GM21723 (cell line): Measurements from ENCODE around the gene OR2H2.

ENCODE experiments used
- ATAC-seq: cut with Tn5 transposase; IDR thresholded peaks from one replicate; pipeline ENCODE4 v1.9.1; 2021; ENCODE audit warnings: mild to moderate bottlenecking, moderate library complexity; ENCODE audit not compliant: unreplicated experiment

Gene OR2H2

DNA sequence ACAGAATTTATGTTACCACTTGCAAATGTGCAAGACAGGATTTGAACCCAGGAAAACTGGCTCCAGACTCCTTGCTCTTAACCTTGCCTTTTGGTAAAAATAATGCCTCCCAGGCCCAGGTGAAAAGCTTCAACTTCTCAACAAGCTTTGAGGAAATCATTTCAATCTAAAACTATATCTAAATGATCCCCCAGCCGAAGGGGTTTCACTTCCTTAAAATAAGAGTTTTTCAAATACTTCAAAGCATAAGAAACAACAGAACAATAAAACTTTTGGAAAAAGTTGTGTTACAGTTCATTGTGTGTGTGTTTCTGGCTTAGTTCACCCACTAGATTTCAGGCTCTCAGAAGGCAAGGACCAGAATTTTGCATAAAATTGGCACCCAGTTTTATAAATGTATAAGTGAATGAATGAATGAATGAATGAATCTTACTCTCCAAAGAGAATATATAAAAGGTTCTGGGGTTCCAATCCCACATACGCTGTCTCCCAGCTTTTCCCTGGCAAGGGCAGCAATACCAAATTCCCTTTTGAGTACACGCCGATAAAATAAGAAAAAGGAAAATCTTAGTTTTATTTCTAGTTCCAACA is 5.4 kb downstream of the OR2H2 start:
- no peak for ATAC-seq

DNA sequence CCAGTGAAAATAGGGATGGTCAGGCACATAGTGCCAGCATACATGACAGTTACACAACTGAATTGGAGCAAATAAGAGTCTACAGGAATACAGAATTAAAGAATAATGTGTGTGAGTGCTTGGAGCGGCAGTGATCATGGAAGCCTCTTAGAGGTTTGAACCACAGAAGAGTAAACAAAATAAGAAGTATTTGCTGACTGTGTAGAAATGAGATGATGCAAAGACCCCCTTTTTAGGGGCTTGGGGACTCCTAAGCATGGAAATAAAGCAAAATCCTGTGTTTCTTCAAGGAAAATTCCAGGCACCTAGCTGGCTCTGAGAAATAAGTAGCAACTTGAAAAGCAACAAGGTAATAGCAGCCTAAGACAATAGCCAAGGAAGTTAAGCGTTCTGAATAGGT is 6.8 kb downstream of the OR2H2 start:
- ATAC-seq = no peak

DNA sequence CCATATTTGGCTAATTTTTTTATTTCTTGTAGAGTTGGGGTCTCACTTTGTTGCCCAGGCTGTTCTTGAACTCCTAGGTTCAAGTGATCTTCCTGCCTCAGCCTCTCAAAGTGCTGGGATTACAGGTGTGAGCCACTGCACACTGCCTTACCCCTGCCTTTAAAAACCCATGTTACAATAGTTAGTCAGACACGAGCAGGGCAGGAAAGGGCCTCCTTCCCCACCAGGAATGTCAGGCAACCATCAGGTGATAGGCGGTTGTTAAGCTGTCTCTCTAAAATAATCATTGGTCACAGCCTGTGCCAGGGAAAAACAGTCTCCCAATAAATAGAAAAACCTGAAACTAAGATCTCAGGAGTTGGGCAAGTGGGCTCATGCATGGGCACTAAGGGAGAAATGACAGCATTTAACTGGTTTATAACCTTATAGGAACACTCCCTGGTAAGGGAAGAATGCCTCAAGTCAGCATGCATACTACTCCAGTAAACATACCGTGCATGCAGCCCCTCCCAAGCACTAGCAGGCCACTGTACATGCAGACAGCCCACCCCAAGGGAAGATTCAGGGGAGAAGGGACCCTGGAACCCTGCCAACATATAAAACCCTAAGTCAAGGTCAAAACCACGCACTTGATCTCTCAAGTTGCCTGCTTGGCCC is 8.4 kb downstream of the OR2H2 start:
- no peak for ATAC-seq

DNA sequence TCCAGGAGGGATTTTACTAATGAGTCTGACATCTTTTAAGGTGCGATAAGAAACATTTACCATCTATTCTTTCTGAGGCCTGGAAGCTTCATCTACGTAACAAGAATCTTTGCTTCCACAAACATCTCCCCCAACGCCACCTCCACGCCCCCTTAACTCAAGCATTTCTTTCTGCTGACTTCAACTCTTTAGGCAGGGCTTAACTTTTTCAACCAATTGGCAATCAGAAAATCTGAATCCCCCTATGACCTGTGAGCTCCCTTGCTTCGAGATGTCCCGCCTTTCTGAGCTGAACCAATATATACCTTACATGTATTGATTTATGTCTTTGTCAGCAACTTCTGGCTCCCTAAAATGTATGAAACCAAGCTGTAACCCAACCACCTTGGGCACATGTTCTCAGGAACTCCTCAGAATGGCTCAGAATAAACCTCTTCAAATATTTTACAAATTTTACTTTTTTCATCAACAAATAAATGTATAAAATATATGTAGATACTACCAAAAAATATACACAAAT is 11.5 kb downstream of the OR2H2 start:
- ATAC-seq = no peak

DNA sequence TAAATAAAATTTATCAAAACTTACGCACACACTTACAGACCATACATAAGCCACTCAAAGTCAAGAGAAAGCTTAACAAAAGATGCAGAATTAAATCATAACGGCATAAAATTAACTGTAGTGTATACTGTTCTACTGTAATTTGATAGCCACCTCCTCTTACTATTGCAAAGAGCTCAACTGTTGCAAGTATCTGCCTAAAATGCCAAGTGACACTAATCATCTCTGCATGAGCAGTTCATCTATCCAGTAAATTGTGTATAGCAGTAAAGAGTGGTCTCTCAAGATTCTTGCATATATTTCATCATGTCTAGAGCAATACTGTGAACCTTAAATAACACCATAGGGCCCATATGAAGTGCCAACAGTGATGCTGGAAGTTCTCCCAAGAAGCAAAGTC is 12.3 kb downstream of the OR2H2 start:
- no peak for ATAC-seq

DNA sequence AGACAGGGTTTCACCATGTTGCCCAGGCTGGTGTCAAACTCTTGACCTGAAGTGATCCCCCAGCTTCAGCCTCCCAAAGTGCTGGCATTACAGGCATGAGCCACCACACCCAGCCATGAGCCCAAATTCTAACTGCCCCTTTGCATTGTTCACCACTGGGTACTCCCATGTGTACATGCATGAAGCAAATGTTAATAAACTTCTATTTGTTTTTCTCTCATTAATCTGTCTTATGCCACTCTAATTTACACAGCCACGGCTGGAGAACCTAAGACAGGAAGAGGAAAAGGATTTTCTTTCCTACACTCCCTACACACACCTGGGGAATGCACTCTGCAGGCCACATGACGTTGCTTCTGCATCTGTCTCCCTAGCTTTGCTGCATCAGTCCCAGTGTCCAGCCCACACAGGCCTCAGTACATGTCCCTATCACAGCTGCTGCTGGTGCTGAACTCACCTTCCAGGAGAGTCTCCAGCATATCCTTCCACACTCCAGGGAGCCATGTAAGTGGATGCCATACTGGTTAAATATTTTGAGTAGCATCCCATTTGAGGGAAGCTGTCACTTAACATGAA is 13.3 kb downstream of the OR2H2 start:
- ATAC-seq = no peak

DNA sequence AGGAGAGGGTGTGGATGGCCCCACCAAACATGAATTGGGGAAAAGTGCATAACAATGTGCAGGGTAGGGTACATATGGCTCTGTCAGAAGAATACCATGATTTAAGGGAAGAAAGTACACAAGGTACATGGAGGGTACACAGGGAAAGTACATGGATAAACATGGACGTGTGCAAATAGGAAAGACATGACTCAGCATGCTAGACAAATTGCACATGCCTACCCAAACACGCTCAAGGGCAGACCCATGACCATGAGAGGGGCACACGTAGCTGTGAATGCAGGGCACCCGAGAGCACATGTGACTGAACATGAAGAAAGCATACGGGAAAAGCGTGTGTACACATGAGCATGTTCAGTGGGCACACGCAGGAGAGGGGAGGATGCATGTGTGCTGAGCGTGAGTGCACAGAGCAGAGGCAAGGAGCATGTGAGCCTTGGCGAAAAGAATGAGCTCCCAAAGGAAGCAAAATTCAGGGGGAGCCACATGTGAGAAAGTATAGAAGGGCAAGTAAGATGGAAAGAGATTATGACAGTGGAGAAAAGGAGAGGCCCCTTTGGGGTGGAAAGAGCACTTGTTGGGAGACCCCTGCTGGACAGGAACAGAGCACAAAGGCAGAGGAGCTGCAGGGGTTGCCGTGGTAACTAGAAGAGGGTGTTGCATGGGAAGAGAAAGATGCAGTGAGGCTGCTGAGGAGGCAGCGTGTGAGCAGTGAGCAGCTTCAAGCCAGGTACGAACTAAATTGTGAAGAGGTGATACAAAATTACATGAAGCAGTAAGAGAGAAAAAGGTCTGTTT is 17.8 kb downstream of the OR2H2 start:
- ATAC-seq = no peak

DNA sequence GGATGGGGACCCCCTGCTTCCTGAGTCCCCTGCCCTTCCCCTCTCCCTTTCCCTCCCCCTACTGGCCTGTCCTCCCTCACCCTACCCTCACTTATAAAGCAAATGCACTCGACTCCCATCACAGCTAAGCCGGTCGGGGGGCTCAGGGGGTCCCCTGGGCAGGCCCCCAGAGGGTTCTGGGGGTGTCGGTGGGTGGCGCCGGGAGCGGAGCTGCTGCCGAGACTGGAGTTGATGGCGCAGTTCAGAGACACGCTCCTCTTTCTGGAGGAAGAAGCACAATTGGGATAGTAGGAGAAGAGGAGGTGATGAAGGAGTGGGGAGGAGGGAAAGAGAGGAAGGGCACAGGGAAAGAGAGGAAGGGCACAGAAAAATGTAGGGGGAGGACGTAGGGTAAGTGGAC is 18.5 kb downstream of the OR2H2 start:
- ATAC-seq = no peak

DNA sequence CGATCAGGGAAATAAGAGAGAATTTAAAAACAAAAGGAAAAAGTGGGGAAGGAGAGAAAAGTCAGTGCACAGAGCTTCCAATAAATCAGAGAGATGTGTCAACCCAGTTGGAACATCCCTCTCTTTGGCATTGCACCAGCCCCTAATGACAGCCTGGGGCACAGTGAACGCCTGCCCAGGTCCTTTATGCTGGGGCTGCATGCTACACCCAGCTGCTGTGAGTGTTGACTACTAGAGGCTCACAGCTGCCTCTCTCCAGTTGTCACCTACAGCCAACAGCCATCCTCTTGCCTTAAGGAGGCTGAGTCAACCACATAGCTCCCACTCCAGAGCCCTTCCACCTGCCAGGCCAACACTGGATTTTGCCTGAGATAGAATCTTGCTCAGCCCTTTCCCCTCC is 19.0 kb downstream of the OR2H2 start:
- ATAC-seq = no peak

DNA sequence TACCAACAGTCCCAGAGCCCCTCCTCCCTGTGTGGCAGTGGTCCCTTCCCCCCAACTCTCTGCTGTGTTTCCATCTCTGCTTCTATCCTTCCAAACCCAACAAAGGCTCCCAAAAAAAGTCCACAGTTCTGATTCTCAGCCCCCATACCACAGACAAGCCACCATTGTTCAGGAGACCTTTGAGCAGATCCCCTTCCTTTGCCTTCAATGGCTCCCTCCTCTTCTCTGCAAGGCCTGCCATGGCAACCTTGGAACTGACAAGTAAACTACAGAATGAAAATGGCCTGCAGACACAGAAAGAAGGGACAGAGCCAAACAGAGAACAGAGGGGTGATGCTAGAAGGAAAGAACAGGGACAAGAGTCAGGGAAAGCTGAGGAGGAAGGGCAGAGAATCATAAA is 23.2 kb downstream of the OR2H2 start:
- no peak for ATAC-seq

DNA sequence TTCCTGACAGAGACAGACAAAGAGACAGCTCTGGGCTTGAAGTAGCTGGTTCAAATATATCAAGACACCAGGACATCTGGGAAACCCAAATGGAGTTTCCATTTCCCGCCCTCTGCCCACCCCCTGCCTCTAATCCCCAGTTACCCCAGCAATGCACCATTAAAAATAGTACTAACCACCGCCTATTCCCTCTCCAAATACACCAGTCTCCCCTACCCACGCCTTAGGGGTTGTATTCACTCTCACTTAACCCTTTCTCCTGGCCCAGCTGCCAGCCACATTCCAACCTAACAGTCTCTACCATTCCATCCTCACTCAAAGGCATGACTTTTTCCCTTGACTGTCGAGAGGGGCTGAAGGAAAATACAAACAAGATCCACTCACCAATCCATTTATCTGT is 25.6 kb downstream of the OR2H2 start:
- ATAC-seq = no peak

DNA sequence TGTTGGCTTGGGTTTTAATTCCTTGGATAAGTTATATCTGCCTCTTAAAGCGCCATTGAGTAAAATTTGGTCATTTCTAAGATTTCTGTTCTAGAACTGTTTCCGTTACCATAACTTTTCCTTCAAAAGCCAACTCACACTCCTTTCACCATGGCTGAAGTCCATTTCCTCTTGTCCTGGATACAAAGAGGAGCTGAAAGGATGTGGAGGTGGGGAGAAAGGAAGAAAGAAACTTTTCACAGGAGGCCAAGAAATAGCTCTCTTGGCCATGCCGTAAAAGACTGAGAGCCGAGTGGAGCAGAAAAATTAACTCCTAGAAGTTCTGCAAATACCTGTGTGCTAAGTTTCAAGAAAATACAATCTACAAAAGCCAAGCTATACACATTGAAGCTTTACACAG is 26.5 kb downstream of the OR2H2 start:
- ATAC-seq = no peak

DNA sequence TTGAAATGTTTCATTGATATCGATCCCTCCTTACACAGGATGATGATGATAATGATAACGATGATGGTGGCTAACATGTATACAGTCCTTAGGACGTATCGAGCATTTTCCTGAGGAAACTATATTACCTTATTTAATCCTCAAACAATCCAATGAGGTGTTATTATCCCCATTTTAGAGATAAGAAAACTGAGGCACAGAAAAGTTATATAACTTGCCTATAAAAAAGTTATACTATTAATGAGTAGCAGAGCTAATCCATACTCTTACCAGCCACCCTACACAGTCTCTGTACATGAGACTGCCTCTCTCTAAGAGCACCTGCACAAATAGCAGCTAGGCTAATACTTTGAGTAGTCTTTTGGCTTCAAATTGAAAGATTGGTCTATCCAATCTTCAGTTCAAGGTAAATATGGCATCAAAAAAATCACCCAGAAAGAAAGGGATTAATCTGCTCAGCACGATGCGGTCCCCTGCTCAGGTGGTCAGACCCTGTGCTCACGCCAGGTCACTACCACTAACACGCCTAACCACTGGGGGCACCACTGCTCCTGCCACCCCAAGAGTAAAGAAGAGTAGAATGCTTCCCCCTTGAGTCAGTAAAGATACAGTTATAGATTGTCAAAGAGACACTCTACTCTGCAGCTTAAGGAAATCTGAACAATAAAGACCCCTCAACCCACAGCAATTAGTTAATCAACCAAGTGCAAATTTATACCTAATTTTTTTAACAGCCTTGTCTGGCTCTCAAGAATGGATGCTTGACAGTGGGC is 33.0 kb downstream of the OR2H2 start:
- ATAC-seq = no peak

DNA sequence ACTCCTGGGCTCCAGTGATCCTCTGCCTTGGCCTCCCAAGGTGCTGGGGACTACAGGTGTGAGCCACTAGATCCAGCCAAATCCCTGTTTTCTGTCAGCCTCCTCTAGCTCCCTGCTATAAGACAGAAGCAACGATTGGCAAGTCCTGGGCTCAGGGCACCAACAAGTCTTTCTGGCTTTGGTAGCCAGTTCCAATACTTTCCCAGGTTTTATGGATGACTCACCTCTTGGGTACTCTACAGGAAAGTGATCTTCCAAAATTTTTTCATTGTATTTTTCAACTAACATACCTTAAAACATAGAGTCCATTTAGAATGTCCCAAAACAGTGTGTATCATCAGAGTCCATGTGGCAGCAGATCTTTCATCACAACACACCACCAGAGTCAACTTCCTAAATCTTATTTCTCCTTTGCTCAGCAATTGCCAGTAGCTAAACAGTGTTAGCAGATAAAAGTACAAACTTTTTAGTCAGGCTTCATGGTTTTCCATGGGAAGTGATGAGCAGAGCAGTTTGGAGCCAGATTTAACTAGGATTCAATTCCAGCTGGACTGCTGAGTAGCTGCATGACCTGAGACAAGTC is 34.7 kb downstream of the OR2H2 start:
- ATAC-seq = no peak

DNA sequence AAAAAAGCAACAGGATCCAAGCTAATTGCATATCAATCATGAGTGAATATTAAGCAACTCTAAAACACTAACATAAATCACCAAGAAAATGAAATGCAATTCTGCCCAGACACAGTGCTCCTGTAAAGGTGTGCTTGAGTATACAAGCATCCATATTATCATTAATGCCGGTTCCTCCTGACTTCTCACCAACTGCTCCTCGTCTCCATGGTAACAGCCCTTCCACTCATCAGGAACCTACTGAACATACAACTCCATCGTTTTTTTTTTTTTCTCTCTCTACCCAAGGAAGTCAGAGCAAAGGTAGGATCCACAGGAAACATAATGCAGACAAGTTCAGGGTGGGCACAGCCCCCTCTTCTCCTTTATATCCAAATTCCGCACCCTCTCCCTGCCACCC is 35.7 kb downstream of the OR2H2 start:
- no peak for ATAC-seq

DNA sequence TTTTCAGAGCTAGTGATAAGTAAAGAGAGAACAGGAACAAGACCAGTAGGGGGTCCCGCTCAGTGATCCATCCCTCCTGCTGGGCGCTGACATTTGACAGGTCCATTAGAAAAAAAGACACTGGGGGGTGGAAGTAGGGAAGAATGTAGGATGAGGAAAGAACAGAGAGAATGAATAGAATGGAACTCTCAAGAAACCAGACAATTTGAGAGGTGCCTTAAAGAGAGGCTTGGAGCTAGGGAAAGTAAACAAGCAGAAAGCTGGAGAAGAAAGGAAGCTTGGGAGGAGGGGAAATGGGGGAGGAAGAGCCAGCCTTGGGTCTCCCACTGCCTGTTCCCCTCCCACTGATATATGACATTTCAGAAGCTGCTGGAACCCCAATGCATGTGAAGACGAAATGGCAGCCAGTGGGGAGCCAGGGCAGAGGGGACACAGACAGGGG is 39.6 kb downstream of the OR2H2 start:
- no peak for ATAC-seq

DNA sequence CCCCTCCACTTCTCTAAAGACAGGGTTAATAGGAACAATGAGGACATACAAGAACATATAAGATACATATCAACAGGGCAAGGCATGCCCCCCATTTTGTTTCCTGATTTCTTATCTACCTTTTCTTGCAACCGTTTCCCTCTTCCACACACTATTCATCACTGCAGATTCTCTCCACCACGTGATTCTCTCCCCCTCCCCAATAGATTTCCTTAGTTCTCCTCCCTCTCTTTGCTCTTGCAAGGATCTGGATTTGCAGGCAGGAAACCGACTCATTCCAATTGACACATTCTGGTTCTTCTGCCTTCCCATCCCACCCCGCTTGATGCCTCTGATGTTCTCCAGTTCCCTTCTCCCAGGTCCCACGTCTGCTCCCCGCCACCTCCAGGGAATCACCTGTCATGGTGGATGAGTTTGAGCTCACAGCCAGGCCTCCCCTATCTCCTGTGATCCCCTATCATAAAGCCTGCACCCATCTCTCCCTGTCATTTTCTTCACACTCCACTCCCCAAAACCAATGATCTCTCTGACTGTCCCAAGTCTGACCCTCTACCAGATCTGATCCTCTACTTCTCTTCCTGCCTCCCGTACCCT is 40.5 kb downstream of the OR2H2 start:
- no peak for ATAC-seq

DNA sequence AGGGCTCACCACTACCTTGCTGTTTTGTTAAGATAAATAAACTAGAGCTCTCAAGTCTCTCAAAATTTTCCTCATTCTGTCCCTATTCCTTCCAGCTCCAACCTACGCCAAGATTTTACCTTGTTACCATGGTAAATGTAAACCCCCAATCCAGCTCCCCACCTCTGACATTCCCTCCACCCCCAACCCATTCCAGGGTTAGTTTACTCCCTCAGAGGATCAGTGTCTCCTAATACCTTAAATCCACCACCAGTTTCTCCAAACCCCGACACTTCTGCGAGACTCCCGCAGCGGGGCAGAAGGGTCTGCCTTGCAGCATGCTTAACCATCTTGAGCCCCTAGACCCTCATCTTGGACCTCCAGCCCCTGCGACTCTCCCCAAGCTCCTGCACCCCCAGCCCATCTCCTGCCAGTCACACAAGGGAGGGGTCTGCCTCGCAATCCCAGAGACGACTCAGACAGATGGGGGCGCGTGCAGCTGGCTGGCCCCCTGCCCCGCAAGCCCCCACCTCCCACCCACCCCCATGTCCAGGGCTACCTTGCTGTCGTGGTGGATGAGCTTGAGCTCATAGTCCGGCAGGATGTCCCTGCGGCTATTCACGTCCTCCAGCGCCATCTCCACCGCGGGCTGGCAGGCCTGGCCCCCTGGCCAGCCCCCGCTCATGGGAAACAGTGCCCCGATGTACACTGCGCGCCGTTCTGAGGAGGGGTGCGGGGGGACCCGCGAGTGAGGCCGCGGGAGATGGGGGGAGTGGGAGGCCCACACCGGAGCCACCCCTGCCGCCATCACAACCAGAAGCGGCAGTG is 42.2 kb downstream of the OR2H2 start:
- ATAC-seq = no peak

DNA sequence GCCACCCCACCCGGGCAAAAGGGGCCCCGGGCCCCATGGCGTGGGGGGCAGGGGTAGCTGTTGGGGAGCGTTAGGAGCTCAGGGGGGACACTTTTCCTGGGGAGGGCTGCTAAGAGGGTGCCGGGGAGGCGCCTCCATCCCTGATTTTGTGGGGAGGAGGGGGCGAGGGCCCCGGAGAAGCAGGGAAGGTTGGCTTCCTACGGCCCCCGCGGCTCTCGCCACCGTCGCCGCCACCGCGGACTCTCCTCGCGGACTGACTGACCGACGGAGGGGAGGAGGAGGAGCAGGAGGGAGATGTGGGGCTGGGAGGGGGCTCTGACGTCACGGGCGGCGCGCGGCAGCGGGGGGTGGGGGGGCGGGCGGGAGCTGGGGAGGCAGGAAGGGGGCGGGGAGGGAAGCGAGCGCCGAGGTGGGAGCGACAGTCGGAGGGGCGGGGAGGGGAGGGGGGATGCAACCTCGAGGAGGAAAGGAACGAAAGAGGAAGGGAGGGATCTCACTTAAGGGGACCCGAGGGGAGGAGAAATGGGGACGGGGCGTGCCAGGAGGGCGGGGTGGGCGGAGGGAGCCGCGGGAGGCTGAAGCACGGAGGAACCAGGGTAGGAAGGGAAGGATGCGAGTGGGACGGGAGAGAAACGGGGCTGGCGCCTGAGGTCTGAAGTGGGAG is 43.0 kb downstream of the OR2H2 start:
- no peak for ATAC-seq
